HG02973 (cell line): ENCODE measurements around the gene CCDC12.

Experiments
- ATAC-seq: cut with Tn5 transposase; IDR thresholded peaks from one replicate; pipeline ENCODE4 v1.9.1; 2021; ENCODE audit warnings: moderate library complexity; ENCODE audit not compliant: unreplicated experiment

Gene CCDC12

DNA sequence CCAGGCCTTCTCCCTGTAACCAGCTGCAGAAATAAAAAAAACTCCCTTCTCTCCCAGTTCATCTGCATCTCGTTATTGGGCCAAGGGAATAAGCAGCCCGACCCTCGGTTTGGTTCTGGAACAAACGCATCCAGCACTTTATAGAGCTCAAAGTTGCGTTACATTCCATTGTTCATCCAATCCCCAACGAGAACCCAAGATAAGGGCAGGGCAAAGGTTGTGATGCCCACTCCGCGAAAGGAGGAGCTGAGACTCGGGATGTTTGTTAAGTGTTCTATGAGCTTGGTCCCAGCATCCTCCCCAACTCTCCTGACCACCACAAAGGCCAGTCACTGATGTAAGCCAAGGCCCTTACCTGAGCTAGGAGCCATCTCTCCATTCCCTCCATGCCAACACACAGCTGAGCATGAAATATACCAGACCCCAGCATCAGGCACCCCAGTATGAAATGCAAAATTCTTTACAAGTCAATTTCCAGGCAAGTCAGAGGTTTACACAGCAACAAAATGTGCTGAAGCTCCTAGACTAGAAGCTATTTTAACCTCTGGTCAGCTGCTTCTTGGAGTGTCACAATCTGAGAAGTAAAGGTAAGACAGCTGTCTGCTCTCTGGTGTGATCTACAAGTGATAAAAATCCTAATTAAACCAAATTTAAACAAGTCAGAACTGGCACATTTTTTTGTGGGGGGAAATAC lies 17.9 kb downstream of the CCDC12 start:
- no peak for ATAC-seq

DNA sequence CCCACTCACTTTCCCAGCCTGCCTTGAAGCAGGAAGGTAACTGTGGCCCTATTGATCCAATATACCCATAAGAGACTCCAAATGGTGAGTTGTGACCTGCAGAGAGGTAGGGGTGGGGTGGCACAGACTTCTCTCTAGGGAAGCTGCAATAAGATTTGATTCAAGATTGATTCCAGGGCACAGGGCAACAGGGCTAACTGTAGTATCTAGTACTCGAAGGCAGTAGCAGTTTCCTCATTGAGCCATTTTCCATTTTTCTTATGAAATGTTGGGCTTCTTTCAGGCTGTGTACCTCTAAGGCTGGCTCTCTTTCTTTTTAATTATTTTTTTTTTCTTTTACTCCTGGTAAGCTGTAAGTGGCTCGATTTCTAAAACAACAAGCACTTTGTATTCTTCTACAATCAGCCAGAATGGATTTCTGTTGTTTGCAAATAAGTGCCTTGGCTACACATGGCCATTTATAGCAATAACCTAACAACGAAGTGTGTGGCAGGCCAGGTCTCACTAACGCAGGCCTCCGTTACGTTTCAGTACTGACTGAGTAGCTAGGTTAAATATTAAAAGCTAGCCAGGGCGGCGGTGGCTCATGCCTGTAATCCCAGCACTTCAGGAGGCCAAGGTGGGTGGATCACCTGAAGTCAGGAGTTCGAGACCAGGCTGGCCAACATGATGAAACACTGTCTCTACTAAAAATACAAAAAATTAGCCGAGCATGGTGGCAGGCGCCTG lies 19.3 kb downstream of the CCDC12 start:
- no peak for ATAC-seq

DNA sequence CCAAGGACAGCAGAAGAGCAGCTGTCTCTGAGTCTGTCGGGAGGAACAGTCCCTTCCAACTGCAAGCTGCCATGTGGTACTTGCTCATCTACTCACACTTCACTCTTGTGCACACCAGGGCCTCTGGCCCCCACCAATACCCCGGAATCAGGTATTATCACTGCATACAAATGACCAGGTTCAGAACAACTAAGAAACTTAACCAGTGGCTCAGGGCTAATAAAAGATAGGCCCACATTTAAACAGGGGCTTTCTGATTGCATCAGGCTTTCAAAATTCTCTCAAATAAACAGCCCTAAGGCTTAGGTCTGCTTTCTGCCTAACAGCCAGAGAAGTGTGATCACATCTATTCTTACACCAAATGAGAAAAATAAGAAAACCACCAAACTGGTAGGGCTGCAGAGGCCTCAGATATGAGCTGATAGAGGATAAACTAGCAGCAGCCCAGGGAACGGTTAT lies 20.7 kb downstream of the CCDC12 start:
- no peak for ATAC-seq

DNA sequence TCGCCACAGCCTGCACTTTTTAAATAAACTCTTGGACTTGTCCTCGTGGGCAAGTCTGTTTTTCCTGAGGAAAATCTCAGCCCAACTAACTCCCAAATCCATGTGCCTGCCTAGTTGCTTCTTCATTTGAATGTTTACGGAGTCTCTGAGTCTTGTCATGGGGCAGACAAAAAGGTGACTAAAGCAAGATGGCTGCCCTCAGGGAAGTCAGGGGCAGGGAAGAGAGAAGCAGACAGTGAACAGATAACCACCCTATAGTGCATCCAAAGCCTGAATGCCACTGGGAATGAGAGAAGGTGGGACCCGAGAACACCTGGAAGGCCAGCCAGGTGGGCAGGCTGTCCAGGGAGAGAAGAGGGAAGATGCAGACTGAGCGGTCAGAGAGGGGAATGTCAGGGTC lies 21.4 kb downstream of the CCDC12 start:
- ATAC-seq: no peak

DNA sequence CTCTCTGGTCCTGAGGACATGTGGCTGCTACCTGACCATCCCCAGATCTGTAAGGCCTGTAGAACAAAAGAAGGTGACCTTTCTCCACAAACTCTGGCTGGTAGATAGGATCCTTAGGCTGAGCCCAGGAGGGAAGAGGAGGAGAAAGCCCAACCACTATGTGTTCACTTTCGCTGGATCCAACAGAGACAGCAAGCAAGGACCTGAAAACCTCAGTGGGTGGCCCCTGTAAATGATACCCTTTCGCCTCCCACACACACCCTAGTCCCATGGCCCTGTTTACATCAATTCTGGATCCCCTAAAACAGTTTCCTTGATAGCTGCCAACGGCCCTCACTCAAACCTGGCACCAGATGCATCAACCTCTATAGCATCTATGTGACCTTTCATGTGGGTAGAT lies 22.4 kb downstream of the CCDC12 start:
- ATAC-seq: no peak

DNA sequence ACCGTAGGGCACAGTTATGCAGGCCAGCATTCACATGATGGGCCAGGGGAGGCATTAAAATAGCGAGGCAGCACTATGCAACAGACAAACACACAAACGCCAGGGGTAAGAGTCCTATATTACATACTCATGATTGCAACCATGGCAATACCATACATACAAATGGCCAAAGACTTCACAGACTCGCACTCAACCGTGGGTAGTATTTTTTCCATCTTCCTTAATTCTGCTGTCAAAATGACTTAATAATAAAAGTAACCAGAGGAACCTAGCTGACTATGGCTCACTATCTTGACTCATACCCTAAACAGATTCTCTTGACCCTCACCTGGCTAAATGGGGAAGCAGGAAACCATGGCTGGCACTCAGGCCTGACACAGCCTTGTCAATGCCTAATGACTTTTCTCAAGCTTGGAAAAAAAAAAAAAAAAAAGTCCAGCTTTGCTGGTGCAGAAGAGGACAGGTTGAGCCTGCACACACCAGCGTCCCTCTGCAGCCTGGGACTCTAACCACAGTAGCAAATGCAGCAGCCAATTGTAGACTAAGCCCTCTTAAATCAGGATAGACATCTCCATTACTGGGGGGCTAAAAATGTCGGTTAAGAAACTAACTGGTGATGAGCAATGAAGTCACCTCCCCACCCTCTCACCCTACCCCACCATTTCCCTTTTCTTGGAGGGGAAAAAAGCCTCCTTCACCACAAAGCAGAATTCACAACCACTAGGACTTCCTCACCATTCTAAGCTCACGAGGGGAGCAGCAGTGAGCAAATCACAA lies 23.1 kb downstream of the CCDC12 start:
- ATAC-seq: no peak

DNA sequence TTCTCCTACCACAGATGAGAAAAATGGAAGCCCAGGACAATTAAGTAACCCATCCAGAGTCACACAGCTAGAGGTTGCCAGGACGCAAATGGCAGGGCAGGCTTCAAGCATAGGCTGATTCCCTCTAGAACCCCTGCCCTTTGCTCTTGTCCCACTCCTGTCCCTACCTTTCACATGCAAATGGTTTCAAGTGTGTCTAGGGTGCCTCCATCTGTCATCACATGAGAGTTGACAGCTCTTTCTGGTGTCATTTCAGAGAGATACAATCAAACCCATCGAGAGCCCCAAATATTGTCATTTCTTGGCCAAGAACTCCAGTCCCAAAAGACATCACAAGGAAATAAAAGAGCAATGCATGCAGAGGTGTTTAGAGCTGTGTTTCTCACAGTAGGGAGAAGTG lies 23.7 kb downstream of the CCDC12 start:
- no peak for ATAC-seq

DNA sequence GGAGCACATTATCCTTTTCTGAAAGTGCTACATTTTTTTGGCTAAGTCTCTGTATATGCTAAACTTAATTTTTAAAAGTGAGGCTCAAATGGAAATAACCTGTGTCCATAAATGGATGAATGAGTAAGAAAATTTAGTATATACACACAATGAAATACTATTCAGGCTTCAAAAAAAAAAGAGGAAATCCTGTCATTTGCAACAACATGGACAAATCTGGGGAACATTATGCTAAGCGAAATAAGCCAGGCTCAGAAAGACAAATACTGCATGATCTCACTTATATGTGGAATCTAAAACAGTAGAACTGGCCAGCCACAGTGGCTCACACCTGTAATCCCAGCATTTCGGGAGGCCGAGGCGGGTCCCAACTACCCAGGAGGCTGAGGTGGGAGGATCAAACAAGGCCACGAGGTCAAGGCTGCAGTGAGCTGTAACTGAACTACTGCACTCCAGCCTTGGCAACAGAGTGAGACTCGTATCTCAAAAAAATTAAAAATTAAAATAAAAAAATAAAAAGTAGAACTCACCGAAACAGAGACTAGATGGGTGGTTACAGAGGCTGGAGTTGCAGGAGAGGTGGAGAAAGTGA lies 25.8 kb downstream of the CCDC12 start:
- no peak for ATAC-seq

DNA sequence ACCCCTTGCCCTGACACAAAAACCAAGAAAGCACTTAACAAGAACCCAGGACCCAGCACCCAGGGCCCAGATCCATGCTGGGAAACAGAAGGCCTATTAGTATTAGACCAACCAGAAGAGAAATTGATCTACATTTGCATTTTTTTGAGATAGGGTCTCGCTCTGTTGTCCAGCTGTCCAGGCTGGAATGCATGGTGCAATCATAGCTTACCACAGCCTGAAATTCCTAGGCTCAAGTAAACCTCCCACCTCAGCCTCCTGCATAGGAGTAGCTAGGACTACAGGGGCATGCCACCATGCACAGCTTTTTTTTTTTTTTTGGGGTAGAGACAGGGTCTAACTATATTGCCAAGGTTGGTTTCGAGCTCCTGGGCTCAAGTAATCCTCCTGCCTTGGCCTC lies 26.4 kb downstream of the CCDC12 start:
- ATAC-seq: no peak

DNA sequence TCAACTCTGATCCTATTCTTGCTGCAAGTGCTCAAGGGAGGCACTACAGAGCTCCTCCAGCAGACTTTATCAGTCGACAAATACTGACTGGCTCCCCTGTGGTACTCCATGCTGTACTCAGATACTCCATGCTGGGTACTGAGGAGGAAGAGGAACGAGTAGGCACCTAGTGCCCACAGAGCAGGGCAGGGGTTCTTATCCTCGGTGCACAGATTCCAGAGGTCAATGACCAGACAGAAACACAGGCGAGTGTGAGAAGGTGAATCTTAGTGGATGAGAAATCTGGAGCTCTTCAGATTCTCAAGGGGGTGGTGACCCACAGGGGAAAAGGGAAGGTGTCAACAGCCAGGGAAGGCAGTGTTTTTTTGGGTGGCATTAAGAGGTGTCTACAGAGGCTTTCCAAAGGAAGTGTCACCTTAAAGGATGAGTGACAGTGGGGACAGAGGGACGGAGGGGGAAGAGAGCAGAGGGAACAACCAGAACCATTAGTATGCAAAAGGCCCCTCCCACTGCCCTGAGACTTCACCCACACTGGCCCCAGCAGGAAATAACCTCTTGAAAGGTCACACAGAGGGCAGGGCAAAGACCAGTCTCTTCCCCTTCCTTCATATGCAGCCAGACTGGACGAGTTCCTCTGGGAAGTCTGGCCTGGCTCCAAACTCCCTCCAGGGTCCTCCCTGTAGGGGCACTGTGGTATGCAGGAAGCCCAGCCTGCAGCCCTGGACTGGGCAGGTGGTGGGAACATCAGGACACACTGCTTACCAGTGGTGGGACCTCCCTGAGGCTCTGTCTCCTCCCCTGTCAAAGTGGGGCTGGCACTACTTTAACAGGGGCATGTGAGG lies 27.5 kb downstream of the CCDC12 start:
- ATAC-seq: no peak

DNA sequence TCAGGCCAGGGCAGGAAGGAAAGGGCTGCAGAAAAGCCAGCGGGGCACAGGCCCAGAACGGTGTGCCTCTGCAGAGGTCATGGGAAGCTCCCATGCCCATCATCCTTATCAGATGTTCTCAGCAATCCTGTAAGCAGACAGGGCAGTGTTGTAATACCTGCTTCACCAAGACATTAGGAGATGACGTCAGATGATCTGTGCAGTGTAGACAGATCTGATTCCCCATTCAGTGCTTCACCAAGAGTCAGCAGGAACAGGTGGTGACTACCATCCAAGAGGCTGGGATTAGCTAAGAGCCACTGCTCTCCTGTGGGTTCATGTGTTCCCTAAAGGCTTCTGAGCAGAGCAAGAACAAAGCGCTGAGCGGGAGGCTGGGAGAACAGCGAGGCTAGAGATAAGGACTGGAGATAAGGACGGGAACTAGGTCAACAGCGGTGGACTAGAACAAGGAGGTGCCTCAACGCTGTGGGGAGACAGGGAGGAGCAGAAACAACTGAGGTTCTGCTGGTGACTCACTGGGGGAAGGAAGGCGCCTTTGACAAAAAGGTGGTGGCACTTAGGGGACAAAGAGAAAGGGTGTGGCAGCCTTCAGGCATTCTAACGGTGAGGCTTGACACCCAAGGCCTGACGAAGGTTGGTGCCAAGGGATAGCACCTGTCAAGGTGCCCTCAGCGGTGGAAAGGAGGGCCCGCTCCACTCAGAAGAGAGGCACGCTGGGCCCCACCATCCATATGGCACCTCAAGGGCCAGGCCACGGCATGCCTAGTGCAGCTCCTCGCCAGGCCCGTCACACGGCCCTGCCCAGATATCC lies 28.4 kb downstream of the CCDC12 start:
- no peak for ATAC-seq

DNA sequence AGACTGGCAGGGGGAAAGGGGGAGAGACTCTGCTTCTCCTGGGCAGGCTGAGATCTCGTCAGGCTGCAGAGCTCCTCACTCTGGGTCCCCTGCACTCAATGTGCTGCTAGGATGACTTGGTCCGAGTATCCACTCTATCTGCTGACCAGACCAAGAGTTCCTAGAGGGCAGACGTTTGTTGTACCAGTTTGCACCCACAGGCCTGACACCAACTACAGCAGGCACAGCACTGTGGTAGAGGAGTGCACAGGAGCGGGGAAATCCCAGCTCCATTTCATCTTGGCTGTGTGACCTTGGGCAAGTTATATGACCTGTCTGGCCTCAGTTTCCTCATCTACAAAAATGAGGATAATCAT lies 29.0 kb downstream of the CCDC12 start:
- ATAC-seq: no peak

DNA sequence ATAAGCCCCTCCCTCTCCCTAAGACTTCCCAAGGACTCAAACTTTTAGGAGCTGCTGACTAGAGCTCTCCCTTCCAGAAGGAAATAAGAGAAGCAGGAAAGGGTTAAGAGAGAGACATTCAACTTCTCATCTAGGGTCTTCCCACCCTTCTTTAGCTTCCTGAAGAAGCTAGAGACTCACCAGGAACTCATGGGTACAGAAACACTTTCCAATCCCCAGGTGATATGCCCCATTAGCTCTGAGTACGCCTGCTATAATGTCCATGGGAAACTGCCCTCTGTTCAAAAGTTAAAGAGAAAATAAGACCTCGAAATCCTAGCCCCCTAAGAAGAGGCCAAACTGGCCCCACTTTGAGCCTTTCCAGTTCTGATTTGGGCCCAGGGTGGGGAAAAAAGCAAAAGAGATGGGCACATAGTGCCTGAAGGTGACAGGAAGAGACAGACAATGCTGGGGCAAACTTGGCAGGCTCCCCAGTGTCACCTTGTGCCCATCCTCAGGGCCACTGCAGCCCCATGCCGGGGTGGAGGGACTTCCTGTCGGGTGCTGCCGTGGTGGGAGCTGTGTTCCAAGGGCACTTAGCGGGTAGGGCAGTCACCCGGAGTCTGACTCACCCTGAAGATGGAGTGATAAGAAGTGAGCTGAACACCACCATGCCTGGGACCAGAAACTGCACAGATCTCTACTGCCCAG lies 29.5 kb downstream of the CCDC12 start:
- no peak for ATAC-seq

DNA sequence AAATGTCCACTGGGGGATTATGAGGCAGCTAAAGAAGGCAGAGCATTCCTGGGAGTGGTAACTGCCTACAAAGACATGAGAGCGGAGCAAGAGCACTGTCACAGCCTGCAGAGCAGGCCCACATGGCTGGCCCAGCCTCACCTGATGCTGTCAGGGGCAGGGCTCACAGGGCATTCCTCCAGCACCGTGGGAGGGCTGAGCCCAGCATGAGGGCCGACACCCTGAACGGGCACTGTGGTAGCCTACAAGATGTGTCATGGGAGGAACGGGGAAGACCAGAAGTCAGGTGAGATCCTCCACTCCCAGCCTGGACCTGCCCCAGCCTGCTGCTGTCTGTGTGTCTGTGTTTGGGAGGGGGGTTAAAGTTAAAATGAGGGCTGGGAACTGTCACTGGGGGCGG lies 30.1 kb downstream of the CCDC12 start:
- ATAC-seq: no peak

DNA sequence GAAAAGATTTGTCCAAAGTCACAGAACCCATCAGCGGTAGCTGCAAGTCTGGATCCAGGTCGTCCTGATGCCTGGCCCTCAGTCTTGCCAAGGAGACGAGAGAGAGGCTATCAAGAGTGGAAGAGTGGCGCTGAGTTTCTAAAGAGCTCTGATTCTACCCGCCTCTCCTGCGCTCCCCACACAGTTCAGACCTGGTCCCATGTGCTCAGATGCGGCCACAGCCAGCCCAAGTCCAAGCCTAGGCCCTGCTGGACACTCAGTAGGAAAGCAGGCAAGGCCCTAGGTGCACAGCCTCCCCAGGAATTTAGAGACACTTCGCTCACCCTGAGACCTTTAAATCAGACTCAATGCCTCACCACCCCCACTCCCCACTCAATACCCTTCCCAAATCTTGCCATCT lies 32.4 kb downstream of the CCDC12 start:
- no peak for ATAC-seq

DNA sequence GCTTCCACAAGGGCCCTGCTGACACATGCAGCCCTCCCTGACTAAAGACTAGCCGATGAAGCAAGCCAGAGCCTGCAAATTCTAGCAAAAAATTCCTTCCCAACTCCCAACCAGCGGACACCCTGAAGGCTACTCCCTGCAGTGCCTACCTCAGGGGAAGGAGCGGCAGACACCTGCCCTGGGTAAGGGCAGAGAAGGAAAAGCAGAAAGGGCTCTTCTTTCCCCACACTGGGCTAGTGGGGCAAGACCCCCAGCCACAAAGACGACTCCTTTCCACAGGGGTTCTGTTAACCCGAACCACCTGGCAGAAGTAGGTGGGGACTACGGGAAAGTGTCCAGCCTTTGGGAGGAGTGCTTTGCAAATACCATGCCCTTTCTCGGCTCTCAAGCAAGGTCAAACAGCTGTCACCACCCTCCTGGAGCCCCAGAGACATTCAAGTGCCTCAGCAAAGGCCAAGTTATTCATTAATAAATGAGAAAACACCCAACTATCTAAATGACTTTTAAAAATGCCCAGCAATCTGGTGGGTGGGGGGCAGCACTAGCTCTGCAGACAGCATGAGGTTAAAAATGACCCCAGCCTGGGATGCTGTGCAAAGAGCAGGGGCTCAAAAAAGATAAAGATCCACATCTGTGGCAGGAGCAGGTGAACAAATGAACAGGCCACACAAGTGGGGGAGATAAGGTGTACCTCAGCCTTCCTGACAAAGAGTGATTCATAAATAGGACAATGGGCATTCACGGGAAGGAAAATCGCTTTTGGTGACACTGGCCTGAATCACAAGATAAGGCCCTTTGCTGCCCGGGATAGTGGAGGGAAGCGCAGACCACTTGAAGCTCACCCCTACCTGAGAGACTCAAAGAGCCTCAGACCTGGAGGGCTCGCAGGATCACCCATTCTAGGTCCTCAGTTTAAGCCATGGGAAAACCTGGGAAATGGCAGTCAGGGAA lies 33.0 kb downstream of the CCDC12 start:
- no peak for ATAC-seq

DNA sequence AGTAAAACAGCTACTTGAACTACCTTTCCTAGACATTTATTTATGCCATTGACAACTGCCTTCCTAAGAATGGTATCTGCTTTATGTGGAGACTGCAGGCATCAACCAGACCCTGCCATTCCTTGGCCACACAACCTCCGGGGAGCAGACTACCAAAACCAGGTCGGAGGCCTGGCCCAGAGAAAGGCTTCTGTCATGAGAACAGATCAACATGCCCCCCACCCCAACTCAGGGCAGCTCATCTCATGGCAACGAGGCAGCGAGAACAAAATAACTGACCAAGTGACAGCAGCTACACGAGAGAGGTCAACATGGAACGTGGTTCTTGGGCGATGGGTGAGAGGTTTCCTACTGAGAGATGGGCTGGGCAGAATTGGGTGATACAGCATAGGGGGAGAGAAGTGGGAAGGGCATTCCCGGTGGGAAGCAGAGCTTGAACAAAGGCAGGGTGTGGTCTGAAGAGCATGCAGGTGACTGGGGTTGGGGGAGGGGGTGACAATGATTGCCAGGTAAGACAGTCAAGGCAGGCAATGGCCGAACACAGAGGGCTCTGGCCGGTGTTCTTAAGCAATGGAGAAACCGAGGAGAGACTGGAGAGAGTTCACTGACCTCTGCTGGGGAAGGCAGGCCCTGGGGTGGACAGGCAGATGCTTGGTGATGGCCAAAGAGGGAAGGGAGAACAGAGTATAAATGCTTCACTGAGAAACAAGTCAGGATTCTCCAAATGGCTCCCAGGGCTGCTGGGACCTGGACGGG lies 33.9 kb downstream of the CCDC12 start:
- no peak for ATAC-seq
